Cardiac muscle cell (in vitro differentiated cells and primary cell): ENCODE measurements around the gene RPS2. TPM values are rescaled to one million over a fixed set of nuclear protein-coding genes. Genes with fewer than 3 reads are reported as not detected.

ENCODE experiments used
- DNase-seq, 2 donors: peaks; one replicate each; pipeline versions ENCODE4 v3.0.0 to v3.0.0-alpha.2; 2010 to 2017; ENCODE audit warnings: low read depth in 1 of 2, low spot score in 1 of 2
- H3K27ac ChIP-seq: fragments of 200-600 bp; sonication (generic); 2 replicates; pipeline ENCODE4 v1.5.1; 2016
- H3K27me3 ChIP-seq: fragments of 200-600 bp; sonication (generic); 2 replicates; pipeline ENCODE4 v1.6.0; 2016; ENCODE audit warnings: control low read depth
- H3K36me3 ChIP-seq: fragments of 200-600 bp; sonication (generic); 2 replicates; pipeline ENCODE4 v1.5.1; 2016; ENCODE audit warnings: control low read depth
- H3K4me1 ChIP-seq: fragments of 200-600 bp; sonication (generic); 2 replicates; pipeline ENCODE4 v1.8.1; 2017; ENCODE audit warnings: low read depth, mild to moderate bottlenecking, mixed run types
- H3K4me3 ChIP-seq: fragments of 200-600 bp; sonication (generic); 2 replicates; pipeline ENCODE4 v1.5.1; 2016; ENCODE audit warnings: mild to moderate bottlenecking
- H3K9me3 ChIP-seq: fragments of 200-600 bp; sonication (generic); 2 replicates; pipeline ENCODE4 v1.5.1; 2017; ENCODE audit warnings: low read depth, mild to moderate bottlenecking, control low read depth
- polyA plus RNA-seq: library from polyadenylated mRNA; unstranded; fragments of >200 nt; fragmentation: Nextera tagmentation; extraction: Ambion mirVana; gene quantifications from 2 replicates; pipeline ENCODE4 v1.2.1, GENCODE V29; 2016
- total RNA-seq: library from RNA; depleted of rRNA; stranded (reverse); fragments of >200 nt; gene quantifications from 2 replicates; pipeline ENCODE4 v1.2.3, GENCODE V29; 2016
- TF ChIP-seq, protein P1 (sequence below): IDR thresholded peaks from 2 replicates; pipeline ENCODE4 v1.5.1; 2012; ENCODE audit warnings: low read depth, mild to moderate bottlenecking, low read length

RPS2 gene
- total and polyA plus RNA-seq, 2 experiments from 2014 or later: 2,155 to 3,550 TPM

DNA sequence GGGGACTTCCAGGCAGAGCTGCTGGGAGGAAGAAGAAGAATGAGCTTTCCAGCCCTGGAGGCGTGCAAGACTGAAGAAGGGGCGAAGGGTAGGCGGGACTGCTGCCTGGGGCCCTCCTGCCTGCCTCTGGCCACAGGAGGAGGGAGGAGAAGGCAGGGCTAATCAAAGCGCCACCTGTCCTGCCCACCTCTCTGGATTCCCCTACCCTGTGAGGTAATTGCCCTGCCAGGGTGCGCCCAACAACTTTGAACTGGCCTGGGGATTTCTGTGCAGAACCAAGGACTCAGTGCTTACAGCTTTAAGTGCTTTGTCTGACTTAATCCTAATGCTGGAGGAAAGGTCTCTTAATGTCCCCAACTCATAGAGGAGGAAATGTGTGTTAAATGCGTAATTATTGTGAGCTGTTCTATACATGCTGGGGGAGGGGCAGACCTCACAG is 16.8 kb upstream of the RPS2 start, which contains the start of gene NOXO1:
TSS of gene NOXO1 (minus strand) at position 72 of the 439 bp plus-strand sequence. CDS start 290 bp downstream, outside the sequence.
- no peaks in the 10 kb centered on the region for H3K9me3 ChIP-seq
- TF ChIP-seq, protein P1, sequence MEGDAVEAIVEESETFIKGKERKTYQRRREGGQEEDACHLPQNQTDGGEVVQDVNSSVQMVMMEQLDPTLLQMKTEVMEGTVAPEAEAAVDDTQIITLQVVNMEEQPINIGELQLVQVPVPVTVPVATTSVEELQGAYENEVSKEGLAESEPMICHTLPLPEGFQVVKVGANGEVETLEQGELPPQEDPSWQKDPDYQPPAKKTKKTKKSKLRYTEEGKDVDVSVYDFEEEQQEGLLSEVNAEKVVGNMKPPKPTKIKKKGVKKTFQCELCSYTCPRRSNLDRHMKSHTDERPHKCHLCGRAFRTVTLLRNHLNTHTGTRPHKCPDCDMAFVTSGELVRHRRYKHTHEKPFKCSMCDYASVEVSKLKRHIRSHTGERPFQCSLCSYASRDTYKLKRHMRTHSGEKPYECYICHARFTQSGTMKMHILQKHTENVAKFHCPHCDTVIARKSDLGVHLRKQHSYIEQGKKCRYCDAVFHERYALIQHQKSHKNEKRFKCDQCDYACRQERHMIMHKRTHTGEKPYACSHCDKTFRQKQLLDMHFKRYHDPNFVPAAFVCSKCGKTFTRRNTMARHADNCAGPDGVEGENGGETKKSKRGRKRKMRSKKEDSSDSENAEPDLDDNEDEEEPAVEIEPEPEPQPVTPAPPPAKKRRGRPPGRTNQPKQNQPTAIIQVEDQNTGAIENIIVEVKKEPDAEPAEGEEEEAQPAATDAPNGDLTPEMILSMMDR: no peak
- no peak within 1 kb of the TSS for H3K4me3 ChIP-seq
- H3K4me1 ChIP-seq: peaks cover 4% of the 10 kb centered on the region
- no peak for DNase-seq
- H3K27ac ChIP-seq: no peak within 1 kb of the TSS
- peaks cover 55% of the 10 kb centered on the region for H3K27me3 ChIP-seq
- H3K36me3 ChIP-seq: peaks cover 4% of the 10 kb centered on the region

DNA sequence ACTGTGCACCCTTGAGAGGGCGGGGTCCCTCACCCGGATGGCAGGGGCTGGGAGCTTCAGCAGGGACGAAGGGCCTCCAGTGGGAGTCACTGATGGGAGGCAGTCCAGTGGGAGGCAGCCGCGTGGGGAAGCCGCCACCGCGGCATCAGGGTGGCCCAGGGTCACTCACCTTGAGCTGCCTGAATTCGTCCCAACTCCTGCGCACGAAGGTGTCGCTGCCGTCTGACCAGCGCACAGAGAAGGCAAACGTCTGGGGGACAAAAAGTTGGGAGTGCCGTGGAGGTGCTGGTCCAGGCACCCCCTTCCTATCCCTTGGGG is 16.1 kb upstream of the RPS2 start:
- Histone ChIP-seq H3K36me3 (peaks cover 6% of the 10 kb centered on the region), H3K4me1 (peaks cover 4% of the 10 kb centered on the region), H3K27ac (no peak overlapping the region), H3K27me3 (peaks cover 55% of the 10 kb centered on the region), H3K4me3 (no peak overlapping the region), H3K9me3 (no peaks in the 10 kb centered on the region)
- TF ChIP-seq, protein P1: no peak
- no peak for DNase-seq

DNA sequence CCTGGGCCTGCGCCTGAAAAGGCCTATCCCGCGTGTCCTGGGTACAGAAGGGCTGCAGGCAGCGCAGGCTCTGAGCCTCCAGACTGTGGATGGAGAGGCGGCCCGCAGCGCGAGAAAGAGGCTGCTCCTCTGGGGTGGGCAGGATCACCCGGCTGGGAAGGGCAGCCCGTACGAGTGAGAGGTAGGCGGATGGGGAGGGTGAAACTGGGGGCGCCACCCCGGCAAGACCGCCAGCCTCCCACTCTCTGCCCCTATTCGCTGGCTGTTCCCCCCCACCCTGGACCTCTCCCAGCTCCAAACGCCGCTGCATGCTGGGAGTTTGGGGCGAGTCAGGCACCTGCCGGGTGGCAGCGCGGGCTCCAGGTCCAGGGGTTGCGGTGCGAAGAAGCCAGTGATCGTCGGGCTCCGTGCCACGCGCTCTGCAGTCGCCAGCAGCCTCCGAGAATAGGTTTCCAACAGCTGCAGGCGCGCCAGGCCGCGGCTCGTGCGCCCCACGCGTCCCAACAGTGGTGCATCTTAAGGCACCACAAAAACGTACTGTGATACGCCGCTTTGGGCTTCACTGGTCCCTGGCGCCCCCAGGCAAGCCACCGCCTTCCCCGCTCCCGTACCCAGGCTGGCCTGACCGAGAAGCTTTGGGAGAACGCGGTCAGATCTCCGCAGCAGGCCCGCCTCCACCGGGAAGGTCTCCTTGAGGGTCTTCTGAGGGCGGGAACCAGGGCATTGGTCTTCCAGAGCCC is 15.6 kb upstream of the RPS2 start:
- Histone ChIP-seq H3K4me1 (peaks cover 4% of the 10 kb centered on the region), H3K27ac (no peak overlapping the region), H3K27me3 (peaks cover 55% of the 10 kb centered on the region), H3K4me3 (no peak overlapping the region), H3K36me3 (peaks cover 11% of the 10 kb centered on the region), H3K9me3 (no peaks in the 10 kb centered on the region)
- TF ChIP-seq, protein P1: no peak
- DNase-seq: no peak

DNA sequence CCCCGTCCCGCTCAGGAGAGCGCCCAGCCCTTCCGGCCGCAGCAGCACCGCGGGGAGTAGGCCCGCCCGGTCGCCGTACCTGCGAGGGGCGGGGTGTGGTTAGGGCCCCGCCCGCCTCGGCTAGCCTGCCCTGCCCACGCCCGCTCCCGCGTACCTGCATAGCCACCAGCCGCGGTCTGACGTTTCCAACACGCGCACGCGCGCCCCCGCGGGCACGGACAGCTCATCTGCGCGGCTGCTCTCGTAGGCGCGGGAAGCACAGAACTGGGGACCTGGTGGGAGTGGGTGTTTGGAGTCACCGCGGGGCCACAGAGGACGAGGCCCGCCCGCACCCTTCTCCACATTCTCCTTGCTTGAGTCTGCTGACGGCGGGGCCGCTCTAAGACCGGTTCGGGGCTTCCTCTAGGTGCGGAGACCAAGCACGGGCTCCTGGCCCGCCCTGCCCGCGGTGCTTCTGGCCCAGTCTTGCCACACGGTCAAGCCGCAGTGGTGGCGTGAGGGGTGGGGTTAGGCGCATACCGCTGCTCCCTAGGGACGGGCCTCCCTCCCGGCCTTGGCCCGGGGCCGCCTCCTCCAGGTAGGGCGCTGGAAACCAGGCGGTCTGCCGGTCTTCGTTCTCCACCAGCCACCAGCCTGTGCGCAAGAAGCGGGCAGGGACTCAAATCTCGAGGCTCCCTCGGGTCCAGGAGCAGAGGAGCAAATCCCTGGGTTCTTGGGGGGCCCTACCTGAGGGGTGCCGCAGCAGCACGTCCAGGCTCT is 14.8 kb upstream of the RPS2 start:
- Histone ChIP-seq H3K4me1 (no peaks in the 10 kb centered on the region), H3K27ac (no peak overlapping the region), H3K36me3 (peaks cover 15% of the 10 kb centered on the region), H3K27me3 (peaks cover 55% of the 10 kb centered on the region), H3K4me3 (no peak overlapping the region), H3K9me3 (no peaks in the 10 kb centered on the region)
- TF ChIP-seq, protein P1: no peak
- DNase-seq: peak in 1 of 2 donors; percentile 37

DNA sequence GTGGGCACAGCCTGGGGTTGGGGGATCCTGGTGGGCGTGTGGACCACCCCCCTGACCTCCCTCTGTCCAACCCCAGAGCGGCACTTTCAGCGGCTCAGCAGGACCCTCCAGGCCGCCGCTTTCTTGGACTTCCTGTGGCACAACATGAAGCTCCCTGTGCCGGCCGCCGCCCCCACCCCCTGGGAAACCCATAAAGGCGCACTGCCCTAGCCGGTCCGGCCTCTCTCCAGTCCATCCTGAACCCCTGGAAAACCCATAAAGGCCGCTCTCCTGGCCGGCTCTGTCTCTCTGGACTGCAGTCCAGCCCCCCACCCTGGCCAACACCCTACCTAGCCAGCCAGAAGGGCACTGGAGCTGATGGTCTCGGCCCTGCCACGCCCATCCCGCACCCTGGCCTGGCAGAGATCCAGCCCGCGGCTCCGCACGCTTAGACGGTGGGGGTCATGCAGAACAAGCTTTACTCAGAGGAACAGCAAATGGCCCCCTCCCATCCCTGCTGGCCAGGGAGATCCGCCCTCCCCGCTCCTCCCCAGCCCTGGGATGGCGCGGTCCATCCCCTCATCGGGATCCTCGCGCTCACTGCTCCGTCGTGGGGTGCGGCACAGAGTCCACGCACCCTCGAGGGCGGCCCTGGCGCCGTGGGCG is 14.0 kb upstream of the RPS2 start:
- TF ChIP-seq, protein P1: no peak
- peaks cover 15% of the 10 kb centered on the region for H3K36me3 ChIP-seq
- H3K27me3 ChIP-seq: peaks cover 55% of the 10 kb centered on the region
- H3K9me3 ChIP-seq: no peaks in the 10 kb centered on the region
- no peaks in the 10 kb centered on the region for H3K4me1 ChIP-seq
- no peak for DNase-seq
- H3K4me3 ChIP-seq: no peak overlapping the region
- H3K27ac ChIP-seq: no peak overlapping the region
